Common myeloid progenitor, CD34-positive (primary cell): ENCODE data around the gene TLL2.
A peak's percentile ranks its signal among the peaks of the same experiment; 100 is the strongest.

Source experiments
- CTCF ChIA-PET: fragments of 350-600 bp; sonication (Branson Sonifier 250); formaldehyde crosslinking; loops from one replicate; lab custom pipeline; 2021; ENCODE audit warnings: antibody characterized with exemption; lab: Charles Lee
- POLR2A ChIA-PET: fragments of 350-600 bp; sonication (Branson Sonifier 250); formaldehyde crosslinking; loops from one replicate; lab custom pipeline; 2021; ENCODE audit warnings: antibody characterized with exemption; lab: Charles Lee
- DNase-seq, 3 donors: peaks; one replicate each; pipeline versions ENCODE4 v3.0.0 to v3.0.0-alpha.2; 2013
- H3K27ac ChIP-seq, 2 experiments: 1 replicate in 1 of 2; 2 replicates in 1 of 2; pipeline ENCODE4 v1.7.0; 2013; ENCODE audit warnings: inconsistent platforms in 2 of 2, low read length in 2 of 2, mild to moderate bottlenecking in 2 of 2, low read depth in 1 of 2, moderate library complexity in 1 of 2; ENCODE audit not compliant: severe bottlenecking in 2 of 2, insufficient read depth in 1 of 2, poor library complexity in 1 of 2
- H3K27me3 ChIP-seq, 5 experiments: replicated peaks in 2 of 5; 1 replicate in 3 of 5; 2 replicates in 2 of 5; pipeline versions ENCODE4 v1.6.1 to v1.7.0; 2013; ENCODE audit warnings: low read length in 4 of 5, mild to moderate bottlenecking in 2 of 5, moderate library complexity in 2 of 5, inconsistent platforms in 1 of 5; ENCODE audit not compliant: insufficient read depth in 5 of 5, control insufficient read depth in 4 of 5
- H3K36me3 ChIP-seq, 4 experiments: 1 replicate in 2 of 4; 2 replicates in 2 of 4; pipeline versions ENCODE4 v1.6.1 to v1.7.0; 2013; ENCODE audit warnings: low read length in 3 of 4, control low read depth in 1 of 4, mild to moderate bottlenecking in 1 of 4; ENCODE audit not compliant: control insufficient read depth in 4 of 4, insufficient read depth in 4 of 4
- H3K4me1 ChIP-seq, 4 experiments: 1 replicate in 3 of 4; 2 replicates in 1 of 4; pipeline versions ENCODE4 v1.6.1 to v1.7.1; 2013; ENCODE audit warnings: low read length in 3 of 4, mild to moderate bottlenecking in 3 of 4, control low read depth in 1 of 4, inconsistent platforms in 1 of 4, moderate library complexity in 1 of 4; ENCODE audit not compliant: control insufficient read depth in 4 of 4, insufficient read depth in 4 of 4; ENCODE audit errors: control extremely low read depth in 1 of 4
- H3K4me3 ChIP-seq, 7 experiments: 1 replicate in 4 of 7; 2 replicates in 3 of 7; pipeline versions ENCODE4 v1.5.1 to v1.7.0; 2013; ENCODE audit warnings: mild to moderate bottlenecking in 7 of 7, low read length in 6 of 7, moderate library complexity in 6 of 7, inconsistent platforms in 2 of 7, low read depth in 2 of 7, control low read depth in 1 of 7; ENCODE audit not compliant: insufficient read depth in 4 of 7, control insufficient read depth in 1 of 7; ENCODE audit errors: extremely low read depth in 1 of 7
- H3K9me3 ChIP-seq, 5 experiments: 1 replicate in 4 of 5; 2 replicates in 1 of 5; pipeline versions ENCODE4 v1.6.1 to v1.7.1; 2013; ENCODE audit warnings: low read length in 4 of 5, mild to moderate bottlenecking in 2 of 5, inconsistent platforms in 1 of 5, low read depth in 1 of 5, moderate library complexity in 1 of 5; ENCODE audit not compliant: control insufficient read depth in 4 of 5, insufficient read depth in 2 of 5; ENCODE audit errors: control extremely low read depth in 1 of 5
- WGBS: methylation state at CpG from one replicate; pipeline ENCODE4 v1.1.5; 2013; ENCODE audit not compliant: insufficient coverage; 5-methylcytosine and 5-hydroxymethylcytosine counted together

TLL2 gene

DNA sequence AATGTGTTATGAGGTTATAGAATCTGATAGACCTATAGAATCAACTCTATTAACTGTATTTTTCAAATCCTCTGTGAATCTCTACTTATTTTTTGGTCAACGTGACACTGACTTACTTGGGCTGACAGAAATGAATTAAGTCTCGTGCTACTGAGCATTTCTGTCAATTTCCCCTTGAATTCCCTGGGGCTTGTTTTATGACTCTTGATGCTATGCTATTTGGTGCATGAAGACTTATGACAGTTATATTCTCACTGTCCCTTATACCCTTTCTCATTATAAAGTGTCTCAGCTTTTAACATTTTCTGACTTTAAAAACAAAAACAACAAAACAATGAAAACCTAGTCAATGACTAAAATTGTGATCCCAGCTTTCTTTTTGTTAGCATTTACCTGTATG lies 86.4 kb downstream of the TLL2 start:
- 88% methylated on average over 1 of the region's 2 CpGs for WGBS
- Histone ChIP-seq H3K27me3 (peaks cover 0 to 5% (median 0%) of the 10 kb centered on the region in 5 experiments), H3K9me3 (no peaks in the 10 kb centered on the region), H3K4me3 (no peak overlapping the region), H3K4me1 (no peaks in the 10 kb centered on the region), H3K36me3 (no peaks in the 10 kb centered on the region), H3K27ac (no peak overlapping the region)
- ChIA-PET CTCF (no interaction called here), POLR2A (no interaction called here)
- no peak for DNase-seq

DNA sequence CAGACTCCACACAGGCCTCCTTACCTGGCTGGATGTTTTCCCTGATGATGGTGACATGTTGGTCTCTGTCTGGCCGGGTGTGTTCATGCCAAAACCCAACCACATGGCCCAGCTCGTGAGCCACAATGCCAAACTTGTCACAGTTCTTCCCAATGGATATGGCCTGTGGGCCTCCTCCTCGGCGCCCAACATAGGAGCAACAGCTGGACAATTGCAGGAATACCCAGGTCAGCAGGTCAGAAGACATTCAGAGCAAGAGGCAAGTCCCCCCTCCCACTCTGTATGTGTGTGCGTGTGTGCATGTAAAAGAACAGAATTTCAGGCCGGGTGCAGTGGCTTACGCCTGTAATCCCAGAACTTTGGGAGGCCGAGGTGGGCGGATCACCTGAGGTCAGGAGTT lies 91.2 kb downstream of the TLL2 start:
- Histone ChIP-seq H3K36me3 (no peaks in the 10 kb centered on the region), H3K27ac (no peak overlapping the region), H3K9me3 (no peaks in the 10 kb centered on the region), H3K4me1 (no peaks in the 10 kb centered on the region), H3K4me3 (no peak overlapping the region), H3K27me3 (peaks cover 0 to 9% (median 0%) of the 10 kb centered on the region in 5 experiments)
- WGBS: 100% methylated on average over 2 of the region's 9 CpGs
- CTCF ChIA-PET: interaction anchor here (1.0 kb wide), 2 partner anchors 26 to 45 kb away, joined by 3 to 4 read pairs; no protein-coding TSS in a partner anchor
- no peak for DNase-seq
- POLR2A ChIA-PET: no interaction called here

DNA sequence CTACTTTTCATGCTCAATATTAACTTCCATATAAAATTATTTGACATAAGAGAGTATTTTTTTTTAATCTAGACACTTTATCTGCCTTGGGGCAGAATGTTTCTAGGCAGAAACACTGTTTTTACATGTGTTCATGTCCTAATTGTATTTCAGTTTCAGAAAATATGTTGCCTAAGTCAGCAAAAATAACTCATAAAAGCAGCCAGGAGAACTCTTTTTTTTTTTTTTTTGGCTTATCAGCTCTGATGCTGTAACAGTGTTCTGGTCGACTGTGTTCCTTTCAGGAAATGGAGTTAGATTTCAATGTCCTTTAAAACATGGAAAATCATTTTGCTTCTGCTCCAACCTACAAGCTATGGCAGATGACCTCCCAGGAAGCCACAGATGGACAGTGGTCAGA lies 91.7 kb downstream of the TLL2 start:
- Histone ChIP-seq H3K4me3 (no peak overlapping the region), H3K9me3 (no peaks in the 10 kb centered on the region), H3K4me1 (peaks cover 0 to under 1% (median under 1%) of the 10 kb centered on the region in 4 experiments), H3K27ac (no peak overlapping the region), H3K36me3 (no peaks in the 10 kb centered on the region), H3K27me3 (peaks cover 0 to 9% (median 0%) of the 10 kb centered on the region in 5 experiments)
- no CpG with 5 or more reads among the region's 1 CpG for WGBS
- CTCF ChIA-PET: interaction anchor here (0.6 to 1.0 kb wide), 2 partner anchors 45 to 218 kb away, joined by 3 to 4 read pairs; no protein-coding TSS in a partner anchor
- POLR2A ChIA-PET: interaction anchor here (0.6 kb wide), 1 partner anchor 122 kb away, joined by 3 read pairs; no protein-coding TSS in a partner anchor
- no peak for DNase-seq

DNA sequence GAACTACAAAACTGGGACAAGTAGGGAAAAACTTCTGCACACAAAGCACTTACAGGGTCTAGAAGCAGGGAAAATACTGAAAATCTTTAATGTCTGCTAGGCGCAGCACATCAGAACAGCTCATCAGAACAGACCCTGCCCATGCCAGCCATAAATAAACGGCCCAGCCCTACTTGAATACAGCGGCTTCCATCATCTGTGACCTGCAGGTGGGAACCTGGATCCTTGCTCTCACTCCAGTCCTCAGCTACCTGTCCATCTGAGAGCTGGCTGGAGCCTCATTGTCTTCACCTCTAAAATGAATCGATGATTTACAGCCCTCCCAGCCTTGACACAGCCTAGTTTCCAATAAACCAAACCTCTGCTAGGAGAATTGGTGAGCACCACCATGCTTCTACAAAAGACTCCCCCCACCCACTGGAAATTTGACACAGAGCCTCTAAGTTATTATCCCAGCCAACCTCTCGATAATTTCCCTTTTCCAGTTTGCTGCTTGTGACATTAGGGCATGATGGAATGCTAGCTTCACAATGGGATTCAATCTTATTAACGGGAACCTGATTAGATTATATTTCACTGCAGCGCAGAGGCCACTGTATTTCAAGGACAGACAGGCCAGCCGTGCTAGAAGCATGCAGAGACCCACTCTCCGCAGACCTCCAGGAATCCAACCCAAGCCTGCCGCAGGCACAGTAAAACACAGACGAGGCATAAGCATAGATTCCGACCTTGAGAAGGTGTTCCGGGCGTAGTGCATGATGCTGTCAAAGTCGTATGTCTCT lies 93.3 kb downstream of the TLL2 start:
- Histone ChIP-seq H3K27ac (no peak overlapping the region), H3K36me3 (no peaks in the 10 kb centered on the region), H3K27me3 (peaks cover 0 to 6% (median 0%) of the 10 kb centered on the region in 5 experiments), H3K9me3 (no peaks in the 10 kb centered on the region), H3K4me1 (peaks cover 3 to 16% (median 15%) of the 10 kb centered on the region in 4 experiments), H3K4me3 (no peak overlapping the region)
- ChIA-PET CTCF (interaction anchor here (0.7 to 1.1 kb wide), 3 partner anchors 14 to 94 kb away, joined by 3 read pairs; partner anchors contain the start of gene TLL2), POLR2A (no interaction called here)
- over 99% methylated on average over 14 of the region's 15 CpGs for WGBS
- DNase-seq: no peak

- Histone ChIP-seq H3K27ac (no peak overlapping the region), H3K4me1 (peaks cover 3 to 16% (median 15%) of the 10 kb centered on the region in 4 experiments), H3K9me3 (no peaks in the 10 kb centered on the region), H3K4me3 (no peak overlapping the region), H3K27me3 (peaks cover 0 to 6% (median 0%) of the 10 kb centered on the region in 5 experiments), H3K36me3 (no peaks in the 10 kb centered on the region)
- CTCF ChIA-PET: interaction anchor here (0.9 to 1.2 kb wide), 3 partner anchors 9 to 49 kb away, joined by 3 read pairs; no protein-coding TSS in a partner anchor
- WGBS: 100% methylated on average over 2 of the region's 3 CpGs
- DNase-seq: no peak
- POLR2A ChIA-PET: no interaction called here
These were observed 94.4 kb downstream of the TLL2 start for GRCh38 chr10:96419351-96419750.

DNA sequence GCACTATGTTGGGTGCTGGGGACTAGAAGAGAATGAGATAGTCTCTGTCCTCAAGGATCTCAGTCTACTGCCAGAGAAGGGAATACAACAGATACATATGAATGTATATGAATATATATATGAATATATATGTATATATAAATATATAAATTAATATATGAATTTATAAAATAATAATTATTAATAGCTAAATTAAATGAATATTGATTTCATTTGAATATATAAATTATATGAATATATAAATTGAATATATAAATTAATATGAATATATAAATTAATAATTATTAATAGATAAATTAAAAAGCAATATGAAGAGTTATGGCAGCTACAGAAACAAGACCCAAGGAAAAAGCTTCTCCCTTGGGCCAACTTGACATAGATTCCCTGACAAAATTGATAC lies 95.1 kb downstream of the TLL2 start:
- Histone ChIP-seq H3K4me3 (no peak overlapping the region), H3K9me3 (no peaks in the 10 kb centered on the region), H3K27ac (no peak overlapping the region), H3K4me1 (peaks cover 3 to 16% (median 15%) of the 10 kb centered on the region in 4 experiments), H3K27me3 (peaks cover 0 to 6% (median 0%) of the 10 kb centered on the region in 5 experiments), H3K36me3 (no peaks in the 10 kb centered on the region)
- POLR2A ChIA-PET: interaction anchor here (0.6 kb wide), 1 partner anchor 95 kb away, joined by 3 read pairs; the partner anchor contains the start of gene TLL2
- no peak for DNase-seq
- CTCF ChIA-PET: interaction anchor here (1.2 kb wide), 2 partner anchors 8 to 50 kb away, joined by 3 read pairs; no protein-coding TSS in a partner anchor

DNA sequence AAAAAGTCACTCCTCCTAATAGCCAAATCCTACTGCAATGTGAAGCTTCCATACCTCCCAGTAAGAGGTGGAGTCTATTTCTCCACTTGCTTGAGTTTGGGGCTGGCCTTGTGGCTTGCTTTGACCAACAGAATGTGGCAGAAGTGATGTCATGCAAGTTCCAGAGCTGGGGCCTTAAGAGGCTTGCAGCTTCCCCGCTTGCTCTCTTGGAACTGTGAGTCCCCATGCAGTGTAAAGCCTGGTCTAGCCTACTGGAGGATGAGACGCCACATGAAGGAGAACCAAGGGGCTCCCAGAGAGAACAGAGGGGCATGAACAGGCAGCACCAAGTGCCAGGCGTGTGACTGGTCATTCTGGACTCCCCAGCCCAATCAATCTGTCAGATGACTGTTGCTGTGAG lies 96.3 kb downstream of the TLL2 start:
- 89% methylated on average over 2 of the region's 3 CpGs for WGBS
- Histone ChIP-seq H3K4me1 (peaks cover 3 to 16% (median 15%) of the 10 kb centered on the region in 4 experiments), H3K9me3 (no peaks in the 10 kb centered on the region), H3K27me3 (peaks cover 0 to 9% (median 3%) of the 10 kb centered on the region in 5 experiments), H3K36me3 (no peaks in the 10 kb centered on the region), H3K4me3 (no peak overlapping the region), H3K27ac (no peak overlapping the region)
- peak in 2 of 3 donors; percentile 17 to 26 for DNase-seq
- ChIA-PET POLR2A (interaction anchor here (0.5 kb wide), 1 partner anchor 12 kb away, joined by 3 read pairs; no protein-coding TSS in a partner anchor), CTCF (interaction anchor here (1.7 kb wide), 1 partner anchor 93 kb away, joined by 4 read pairs; no protein-coding TSS in a partner anchor)
